GM18868 (cell line): ENCODE results near the gene TLR9.
"Not testable (repeated sequence)": the region's sequence is repeated elsewhere in the genome, so short reads cannot be mapped to it uniquely, and the experiment has no call there.

Experiments
- ATAC-seq: cut with Tn5 transposase; IDR thresholded peaks from one replicate; pipeline ENCODE4 v1.9.1; 2021; ENCODE audit warnings: mild to moderate bottlenecking, moderate library complexity; ENCODE audit not compliant: unreplicated experiment

The TLR9 gene

DNA sequence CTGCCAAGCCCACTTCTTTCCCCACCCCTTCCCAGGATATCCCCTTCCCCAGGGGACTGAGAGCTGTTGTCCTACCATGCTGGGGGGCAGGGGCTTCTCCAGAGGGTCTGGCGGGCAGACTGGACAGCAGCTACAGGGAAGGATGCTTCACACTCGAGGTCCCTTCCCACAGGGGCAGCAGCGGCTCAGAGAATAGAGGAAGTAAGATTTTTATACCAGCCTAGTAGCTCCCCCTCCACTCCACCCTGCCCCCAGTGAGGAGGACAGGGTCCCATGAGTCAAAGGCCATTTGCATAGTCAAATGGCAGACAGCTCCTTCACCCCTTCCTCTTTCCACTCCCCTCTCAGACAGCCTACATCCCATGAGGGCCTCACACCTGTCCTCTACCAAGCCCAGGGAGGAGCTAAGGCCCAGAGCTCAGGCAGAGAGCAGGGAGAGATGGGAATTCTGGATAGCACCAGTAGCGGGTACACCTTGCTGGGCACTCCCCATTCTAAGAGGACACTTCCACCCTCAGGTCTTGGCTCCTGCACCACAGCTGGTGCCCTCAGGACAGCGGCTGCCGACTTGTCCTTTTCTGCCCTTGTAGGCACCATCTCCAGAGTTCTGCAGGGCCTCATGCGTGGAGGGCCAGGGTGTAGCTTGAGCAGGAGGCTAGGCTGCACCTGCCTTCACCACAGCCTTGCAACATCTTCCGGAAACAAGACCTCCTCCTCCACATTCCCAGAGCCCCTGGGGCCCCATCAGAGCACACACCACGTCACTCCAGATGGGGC is at the start of gene TLR9:
TLR9 (minus strand) TSS at position 194 of the 777 bp plus-strand sequence; CDS start at position 78, 116 bp downstream.
- peak; percentile 80 for ATAC-seq

DNA sequence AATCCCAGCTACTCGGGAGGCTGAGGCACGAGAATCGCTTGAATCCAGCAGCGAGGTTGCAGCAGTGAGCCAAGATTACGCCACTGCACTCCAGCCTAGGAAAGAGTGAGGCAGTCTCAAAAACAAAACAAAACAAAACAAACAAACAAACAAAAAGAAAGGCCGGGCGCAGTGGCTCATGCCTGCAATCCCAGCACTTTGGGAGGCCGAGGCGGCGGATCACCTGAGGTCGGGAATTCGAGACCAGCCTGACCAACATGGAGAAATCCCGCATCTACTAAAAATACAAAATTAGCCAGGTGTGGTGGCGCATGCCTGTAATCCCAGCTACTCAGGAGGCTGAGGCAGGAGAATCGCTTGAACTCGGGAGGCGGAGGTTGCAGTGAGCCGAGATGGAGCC is 49.3 kb upstream of the TLR9 start:
- ATAC-seq: not testable (repeated sequence)

DNA sequence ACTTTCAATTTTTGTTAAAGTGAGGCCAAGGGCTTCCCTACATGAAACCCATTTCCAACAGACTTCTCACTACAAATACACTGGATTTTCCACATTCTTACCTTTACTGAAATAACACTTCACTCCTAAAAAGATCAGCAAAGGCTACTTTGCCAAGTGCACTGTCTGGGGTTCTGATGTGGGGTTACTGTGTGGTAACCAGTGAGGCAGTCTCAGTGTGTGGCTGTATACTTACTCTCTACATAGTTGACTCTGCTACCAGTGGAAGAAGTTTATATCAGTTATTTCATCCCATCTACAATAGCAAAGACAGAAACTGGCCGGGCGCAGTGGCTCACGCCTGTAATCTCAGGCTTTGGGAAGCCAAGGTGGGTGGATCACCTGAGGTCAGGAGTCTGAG is 47.4 kb upstream of the TLR9 start:
- ATAC-seq: no peak

DNA sequence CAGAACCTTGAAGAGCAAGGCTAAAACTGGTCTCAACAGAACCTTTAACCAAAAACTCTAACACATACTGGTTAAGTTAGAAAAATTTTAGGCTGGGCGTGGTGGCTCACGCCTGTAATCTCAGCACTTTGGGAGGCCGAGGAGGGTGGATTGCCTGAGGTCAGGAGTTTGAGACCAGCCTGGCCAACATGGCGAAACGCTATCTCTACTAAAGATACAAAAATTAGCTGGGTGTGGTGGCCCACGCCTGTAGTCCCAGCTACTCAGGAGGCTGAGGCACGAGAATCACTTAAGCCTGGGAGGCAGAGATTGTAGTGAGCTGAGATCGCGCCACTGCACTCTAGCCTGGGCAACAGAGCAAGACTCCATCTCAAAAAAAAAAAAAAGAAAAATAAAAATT is 46.7 kb upstream of the TLR9 start:
- not testable (repeated sequence) for ATAC-seq

DNA sequence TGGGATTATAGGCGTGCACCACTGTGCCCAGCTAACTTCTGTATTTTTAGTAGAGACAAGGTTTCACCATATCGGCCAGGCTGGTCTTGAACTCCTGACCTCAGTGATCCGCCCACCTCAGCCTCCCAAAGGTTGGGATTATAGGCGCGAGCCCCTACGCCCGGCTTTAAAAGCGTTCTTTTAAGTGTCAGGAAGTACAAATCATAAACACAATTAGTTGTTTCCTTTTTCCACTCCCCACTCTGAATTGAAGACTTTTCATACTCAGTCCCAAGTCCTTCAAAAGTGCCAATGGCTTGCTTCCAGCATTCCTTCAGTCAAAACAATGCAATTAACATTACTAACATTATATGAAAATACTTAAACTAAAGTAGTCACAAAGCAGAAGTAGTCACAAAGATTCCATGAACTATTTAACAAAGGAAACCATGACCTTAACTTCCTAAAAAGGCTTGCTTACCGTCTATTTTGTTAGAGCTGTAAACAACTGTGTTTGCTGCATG is 44.9 kb upstream of the TLR9 start:
- ATAC-seq: no peak

GRCh38 chr3:52269776-52270175 is 44.3 kb upstream of the TLR9 start:
- ATAC-seq: no peak

- ATAC-seq: no peak
Observed at GRCh38 chr3:52268036-52268435, 42.6 kb upstream of the TLR9 start.

DNA sequence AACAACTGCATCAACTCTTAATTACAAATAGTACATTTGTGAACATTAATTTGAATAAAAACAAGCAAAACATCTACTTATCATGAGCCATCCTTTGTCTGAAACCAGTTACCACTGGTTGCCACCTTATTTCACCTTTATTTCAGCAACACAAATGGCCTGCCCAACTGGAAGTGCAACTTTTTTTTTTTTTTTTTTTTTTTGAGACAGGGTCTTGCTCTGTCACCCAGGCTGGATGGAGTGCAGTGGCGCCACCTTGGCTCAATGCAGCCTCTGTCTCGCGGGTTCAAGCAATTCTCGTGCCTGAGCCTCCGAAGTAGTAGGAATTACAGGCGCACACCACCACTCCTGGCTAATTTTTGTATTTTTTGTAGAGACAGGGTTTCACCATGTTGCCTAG is 39.9 kb upstream of the TLR9 start:
- ATAC-seq: no peak

DNA sequence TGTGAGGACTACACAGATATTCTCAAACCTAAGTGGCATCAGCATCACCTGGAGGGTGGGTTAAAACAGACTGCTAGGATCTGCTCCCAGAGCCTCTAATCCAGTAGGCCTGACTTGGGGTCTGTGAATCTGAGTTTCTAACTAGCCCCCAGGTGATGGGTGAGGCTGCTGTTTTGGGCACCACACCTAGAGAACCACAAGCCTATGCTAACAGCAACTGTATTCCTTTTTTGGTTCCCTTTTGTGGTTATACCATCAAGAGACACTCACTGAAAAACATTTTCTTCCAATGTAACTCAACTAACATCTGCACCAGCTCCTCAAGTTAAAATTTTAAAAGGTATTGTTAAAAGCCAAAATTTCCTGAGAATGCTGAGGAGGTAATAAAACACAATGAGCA is 37.0 kb upstream of the TLR9 start:
- no peak for ATAC-seq

GRCh38 chr3:52259448-52259847 is 34.0 kb upstream of the TLR9 start:
- ATAC-seq: no peak

DNA sequence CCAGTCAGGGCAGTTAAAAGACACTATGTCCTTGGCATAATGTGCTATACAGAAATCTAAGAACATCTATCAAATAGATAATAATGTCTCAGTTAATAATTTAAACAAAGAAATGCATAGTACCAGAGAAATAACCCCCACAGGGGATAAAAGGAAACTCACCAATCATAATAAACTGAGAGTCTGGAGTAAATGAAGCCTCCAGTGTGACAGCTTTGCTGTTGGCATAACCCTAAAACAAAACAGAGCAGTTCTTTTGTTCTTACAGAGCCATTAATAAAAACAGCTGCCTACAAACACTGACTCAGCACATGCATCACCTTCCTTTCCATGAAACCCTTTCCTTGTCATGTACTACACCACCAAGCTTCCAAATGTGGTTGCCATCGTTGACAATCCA is 33.6 kb upstream of the TLR9 start:
- no peak for ATAC-seq

DNA sequence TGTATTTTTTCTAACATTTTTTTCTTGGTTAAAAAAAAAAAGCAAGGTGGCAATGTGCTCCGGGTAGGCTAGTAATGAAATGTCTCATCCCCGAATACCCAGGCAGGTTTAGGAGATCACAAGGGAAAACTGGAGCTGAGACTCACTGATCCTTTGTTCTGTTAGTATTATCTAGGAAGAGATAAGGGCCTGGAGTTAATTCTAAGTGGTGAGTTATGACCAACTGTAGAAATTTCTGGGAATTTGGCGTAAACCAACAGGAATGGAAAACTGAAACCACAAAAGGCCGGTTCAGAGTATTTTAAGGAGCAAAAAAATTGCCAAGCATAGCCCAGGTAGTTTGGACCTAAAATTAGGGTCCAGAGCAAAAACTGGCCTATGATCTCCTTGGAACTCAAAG is 32.5 kb upstream of the TLR9 start:
- no peak for ATAC-seq

- no peak for ATAC-seq
Observed at GRCh38 chr3:52256622-52257021, 31.2 kb upstream of the TLR9 start.

DNA sequence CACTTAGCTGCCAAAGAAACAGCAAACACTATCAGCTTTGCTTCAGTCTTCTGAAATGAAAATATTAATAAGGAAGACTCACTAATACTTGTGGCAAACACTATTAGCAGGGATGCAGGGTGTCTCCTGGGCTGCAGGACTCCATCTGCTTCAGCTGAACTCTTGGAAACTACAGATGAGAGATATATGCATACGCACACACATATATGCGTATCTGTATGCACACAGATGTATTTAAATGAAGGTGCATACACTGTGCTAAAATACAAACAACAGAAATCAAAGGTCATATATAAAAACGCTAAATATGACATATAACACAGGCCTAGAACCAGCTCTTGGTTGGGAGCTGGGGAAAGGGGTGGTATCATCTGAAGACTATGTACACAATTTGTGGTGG is 30.7 kb upstream of the TLR9 start:
- no peak for ATAC-seq

GRCh38 chr3:52254608-52255007 is 29.2 kb upstream of the TLR9 start:
- no peak for ATAC-seq

DNA sequence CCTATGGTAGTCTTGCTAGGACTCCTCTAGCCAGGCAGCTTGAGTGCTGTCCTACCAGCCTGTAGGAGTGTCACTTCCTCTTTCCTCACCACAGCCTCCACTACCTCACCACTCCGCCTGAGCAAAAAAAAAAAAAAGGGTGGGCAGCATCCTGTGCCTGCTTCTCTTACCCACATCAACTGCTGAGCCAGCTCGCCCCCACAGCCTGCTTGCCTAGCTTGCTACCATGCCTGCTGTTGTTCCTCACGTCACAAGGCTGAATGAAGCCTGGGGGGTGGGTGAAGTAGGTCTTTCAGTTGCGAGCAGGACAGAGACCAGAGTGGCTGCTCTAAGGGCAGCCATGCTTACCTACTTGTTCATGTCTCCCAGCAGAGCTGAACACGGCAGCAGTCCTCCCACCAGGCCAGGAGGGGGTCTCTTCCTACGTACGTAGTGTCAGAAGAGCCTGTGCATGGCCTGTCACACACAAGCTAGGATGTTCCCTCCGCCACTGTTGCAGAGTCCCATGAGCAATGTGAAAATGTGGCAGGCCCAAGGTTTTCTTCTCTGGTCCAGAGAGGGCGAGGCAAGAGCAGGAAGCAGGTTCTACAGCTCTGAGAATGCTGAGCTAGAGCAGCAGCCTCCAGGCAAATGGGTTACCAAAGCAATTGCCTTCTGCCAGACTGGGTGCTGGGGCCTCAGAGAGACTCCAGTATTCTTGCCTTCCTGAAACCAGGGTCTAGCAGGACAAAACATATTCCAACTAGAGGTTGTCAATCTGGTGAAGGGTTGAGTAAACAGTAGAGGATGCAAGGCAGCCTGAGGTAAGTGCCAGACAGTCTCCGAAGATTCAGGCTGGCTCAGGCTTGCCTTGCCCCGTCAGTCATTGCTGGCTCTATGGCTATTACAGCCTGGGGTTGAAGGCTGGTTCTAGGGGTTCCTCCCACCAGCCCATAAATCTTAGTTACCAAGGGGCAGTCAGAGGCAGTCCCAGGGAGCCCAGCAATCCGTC is 28.2 kb upstream of the TLR9 start:
- ATAC-seq: peak; percentile 95

DNA sequence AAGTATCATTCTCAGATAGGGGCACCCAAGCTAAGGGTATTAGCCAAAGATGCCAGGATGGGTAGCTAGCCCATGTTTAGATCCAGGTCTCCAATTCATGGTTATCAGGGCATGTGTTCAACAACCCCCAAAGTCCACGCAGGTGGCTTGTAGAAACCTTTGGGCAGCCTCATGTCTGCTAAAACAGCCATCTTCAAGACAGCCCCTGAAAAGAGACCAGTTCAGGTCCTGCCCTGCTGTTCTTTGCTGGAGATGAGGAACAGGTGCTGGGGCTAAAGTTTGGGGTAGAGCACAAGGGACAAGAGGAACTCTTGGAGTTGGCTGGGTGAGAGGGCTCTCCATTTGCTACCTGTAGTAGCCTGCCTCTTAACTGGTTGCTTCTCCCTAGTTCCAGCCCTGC is 24.7 kb upstream of the TLR9 start:
- ATAC-seq: no peak

GRCh38 chr3:52249683-52250082 is 24.2 kb upstream of the TLR9 start:
- ATAC-seq: no peak

DNA sequence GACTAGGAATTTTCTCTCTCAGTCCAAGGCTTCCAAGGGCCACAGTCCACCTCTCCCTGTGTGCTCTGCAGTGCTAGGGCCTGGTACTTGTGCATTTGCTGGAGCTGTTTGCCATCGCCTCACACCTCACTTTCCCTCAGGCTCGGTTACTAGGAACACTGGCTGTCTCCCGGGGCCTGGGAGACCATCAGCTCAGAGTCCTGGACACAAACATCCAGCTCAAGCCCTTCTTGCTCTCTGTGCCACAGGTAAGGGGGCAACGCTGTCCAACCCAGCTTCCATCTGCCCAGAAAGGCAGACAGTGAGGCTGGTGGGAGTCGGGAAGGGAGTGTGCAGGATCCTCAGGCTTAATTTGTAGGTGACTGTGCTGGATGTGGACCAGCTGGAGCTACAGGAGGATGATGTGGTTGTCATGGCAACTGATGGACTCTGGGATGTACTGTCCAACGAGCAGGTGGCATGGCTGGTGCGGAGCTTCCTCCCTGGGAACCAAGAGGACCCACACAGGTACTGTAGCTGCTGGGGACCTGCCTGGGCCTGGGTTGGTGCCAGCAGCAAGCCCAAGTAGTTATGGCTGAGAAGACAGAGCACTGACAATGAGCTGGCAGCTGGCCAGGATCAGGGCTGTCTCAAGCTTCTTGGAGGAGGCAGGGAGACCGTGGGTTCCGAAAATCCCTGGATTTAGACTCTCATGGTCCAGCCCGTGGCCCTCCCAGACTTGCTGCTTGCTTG is 23.5 kb upstream of the TLR9 start:
- ATAC-seq: no peak

GRCh38 chr3:52248165-52248541 is 22.7 kb upstream of the TLR9 start:
- no peak for ATAC-seq
